ENCODE data around the gene CD3G. TPM values are rescaled to one million over a fixed set of nuclear protein-coding genes. Genes with fewer than 3 reads are reported as not detected.

The CD3G gene
- polyA plus RNA-seq, 3 donors: 0.84 to 1.9 TPM; not detected in 1

DNA sequence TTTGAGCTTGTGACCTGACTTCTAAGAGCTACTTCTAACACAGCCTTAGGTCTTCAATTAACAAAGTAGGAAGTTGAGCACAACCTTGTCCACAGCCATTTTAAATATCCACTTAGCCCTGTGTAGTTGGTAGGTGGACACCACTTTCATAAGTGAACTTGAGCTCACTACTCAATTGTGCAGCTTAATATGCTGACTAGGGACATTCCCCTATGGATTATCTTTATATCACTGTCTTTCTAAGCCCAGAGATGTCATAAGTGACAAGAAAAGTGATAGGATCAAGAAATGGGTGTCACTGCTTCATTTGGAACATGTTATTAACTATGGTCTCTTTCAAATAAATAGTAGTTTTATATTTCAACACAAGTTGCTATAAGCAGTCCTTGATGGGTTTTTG, 53.3 kb downstream of the CD3G start:
- no peaks in the 10 kb centered on the region for H3K9me3 Mint-ChIP-seq
- no peaks in the 10 kb centered on the region for H3K27me3 ChIP-seq (ENCODE audit: control insufficient read depth in 2 of 2, insufficient read depth in 2 of 2, low read length in 2 of 2)
- TF ChIP-seq, protein P1, sequence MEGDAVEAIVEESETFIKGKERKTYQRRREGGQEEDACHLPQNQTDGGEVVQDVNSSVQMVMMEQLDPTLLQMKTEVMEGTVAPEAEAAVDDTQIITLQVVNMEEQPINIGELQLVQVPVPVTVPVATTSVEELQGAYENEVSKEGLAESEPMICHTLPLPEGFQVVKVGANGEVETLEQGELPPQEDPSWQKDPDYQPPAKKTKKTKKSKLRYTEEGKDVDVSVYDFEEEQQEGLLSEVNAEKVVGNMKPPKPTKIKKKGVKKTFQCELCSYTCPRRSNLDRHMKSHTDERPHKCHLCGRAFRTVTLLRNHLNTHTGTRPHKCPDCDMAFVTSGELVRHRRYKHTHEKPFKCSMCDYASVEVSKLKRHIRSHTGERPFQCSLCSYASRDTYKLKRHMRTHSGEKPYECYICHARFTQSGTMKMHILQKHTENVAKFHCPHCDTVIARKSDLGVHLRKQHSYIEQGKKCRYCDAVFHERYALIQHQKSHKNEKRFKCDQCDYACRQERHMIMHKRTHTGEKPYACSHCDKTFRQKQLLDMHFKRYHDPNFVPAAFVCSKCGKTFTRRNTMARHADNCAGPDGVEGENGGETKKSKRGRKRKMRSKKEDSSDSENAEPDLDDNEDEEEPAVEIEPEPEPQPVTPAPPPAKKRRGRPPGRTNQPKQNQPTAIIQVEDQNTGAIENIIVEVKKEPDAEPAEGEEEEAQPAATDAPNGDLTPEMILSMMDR (IDR thresholded peaks at IDR 0.05): no peak
- H3K4me1 Mint-ChIP-seq: peaks cover 14% of the 10 kb centered on the region
- H3K27ac Mint-ChIP-seq: no peak overlapping the region
- peaks cover 10 to 12% of the 10 kb centered on the region in 2 donors for H3K4me1 ChIP-seq (ENCODE audit: control insufficient read depth in 1 of 2, insufficient read depth in 2 of 2, low read length in 2 of 2)
- H3K4me3 Mint-ChIP-seq: no peak overlapping the region
- peaks cover 53 to 74% of the 10 kb centered on the region in 2 donors for H3K36me3 ChIP-seq (replicated peaks in 1 of 2; ENCODE audit: control insufficient read depth in 1 of 2, insufficient read depth in 2 of 2, low read length in 2 of 2)
- no peak overlapping the region for H3K9ac ChIP-seq (ENCODE audit: insufficient read depth, low read length, poor library complexity, severe bottlenecking)
- H3K27me3 Mint-ChIP-seq (ENCODE audit: low read depth in 3 of 3): no peaks in the 10 kb centered on the region
- DNase-seq: no peak
- H4K20me1 ChIP-seq (ENCODE audit: insufficient read depth, low read length): peaks cover 10% of the 10 kb centered on the region
- H3K9me3 ChIP-seq (replicated peaks in 1 of 2; ENCODE audit: control insufficient read depth in 1 of 2, insufficient read depth in 1 of 2, low read length in 2 of 2): no peaks in the 10 kb centered on the region
- no peak overlapping the region for H2AFZ ChIP-seq (ENCODE audit: insufficient read depth, low read depth, low read length, poor library complexity, severe bottlenecking)
- peaks cover 46 to 52% of the 10 kb centered on the region in 2 donors for H3K36me3 Mint-ChIP-seq
- H3K27ac ChIP-seq (ENCODE audit: low read depth in 1 of 2, low read length in 2 of 2): no peak overlapping the region
- H3K79me2 ChIP-seq (ENCODE audit: insufficient read depth, low read length): peaks cover 12% of the 10 kb centered on the region
- H3K4me3 ChIP-seq (replicated peaks in 1 of 3; ENCODE audit: low read depth in 2 of 3, low read length in 3 of 3): no peak overlapping the region
- intact Hi-C loops (cut with micrococcal nuclease): loop anchor here in 1 of 2 donors (5.0 kb wide), 1 partner anchor 90 kb away; no protein-coding TSS in a partner anchor
- no peak overlapping the region for H3K4me2 ChIP-seq (replicated peaks; ENCODE audit: extremely low read depth, low read length, poor library complexity, severe bottlenecking)

DNA sequence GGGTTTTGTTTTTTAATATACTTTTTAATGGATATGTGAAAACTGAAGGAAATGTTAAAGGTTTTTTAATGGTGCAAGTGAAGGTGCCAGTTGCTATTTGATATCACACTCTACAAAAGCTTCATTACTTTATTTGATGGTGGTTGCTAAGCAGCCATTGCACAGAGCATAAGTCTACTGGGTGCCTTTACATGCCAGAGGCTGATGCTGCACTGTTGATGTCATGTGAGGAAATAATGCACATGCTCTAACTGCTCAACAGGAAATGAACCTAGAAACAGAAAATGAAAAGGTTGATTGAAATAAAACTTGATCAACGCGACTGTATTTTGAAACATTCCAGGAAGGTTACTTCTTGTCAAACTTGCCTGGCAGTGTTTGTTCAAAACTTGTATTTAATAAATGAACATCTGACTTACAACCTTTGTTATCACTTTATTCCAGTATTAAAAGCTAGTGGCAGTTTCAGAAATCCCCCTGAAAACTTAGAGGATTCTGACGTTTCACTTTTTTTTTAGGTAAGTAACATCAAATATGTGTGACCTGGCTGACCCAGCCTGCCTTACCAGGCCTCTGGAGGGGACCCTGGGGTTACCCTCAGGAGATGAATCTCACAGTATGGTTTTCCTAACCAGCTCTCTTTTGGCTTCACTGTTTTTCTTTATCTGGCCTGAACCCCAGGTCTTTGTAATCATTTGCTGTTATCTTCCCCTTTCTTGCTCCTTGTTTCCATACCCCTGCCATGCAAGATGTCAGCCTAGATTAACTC, 54.8 kb downstream of the CD3G start:
- Mint-ChIP-seq H3K27me3 (ENCODE audit: low read depth in 3 of 3) (no peaks in the 10 kb centered on the region), H3K36me3 (peaks cover 33 to 37% of the 10 kb centered on the region in 2 donors), H3K9me3 (no peaks in the 10 kb centered on the region), H3K4me1 (peaks cover 27% of the 10 kb centered on the region), H3K4me3 (no peak overlapping the region), H3K27ac (peak overlapping the region in 2 of 7 donors; percentile 43 to 73)
- TF ChIP-seq, protein P1 (IDR thresholded peaks at IDR 0.05): no peak
- Histone ChIP-seq H2AFZ (ENCODE audit: insufficient read depth, low read depth, low read length, poor library complexity, severe bottlenecking) (no peak overlapping the region), H4K20me1 (ENCODE audit: insufficient read depth, low read length) (peaks cover 25% of the 10 kb centered on the region), H3K9ac (ENCODE audit: insufficient read depth, low read length, poor library complexity, severe bottlenecking) (no peak overlapping the region), H3K4me2 (replicated peaks; ENCODE audit: extremely low read depth, low read length, poor library complexity, severe bottlenecking) (no peak overlapping the region), H3K27ac (ENCODE audit: low read depth in 1 of 2, low read length in 2 of 2) (no peak overlapping the region), H3K27me3 (ENCODE audit: control insufficient read depth in 2 of 2, insufficient read depth in 2 of 2, low read length in 2 of 2) (no peaks in the 10 kb centered on the region), H3K4me1 (ENCODE audit: control insufficient read depth in 1 of 2, insufficient read depth in 2 of 2, low read length in 2 of 2) (peaks cover 22 to 25% of the 10 kb centered on the region in 2 donors), H3K4me3 (replicated peaks in 1 of 3; ENCODE audit: low read depth in 2 of 3, low read length in 3 of 3) (no peak overlapping the region), H3K9me3 (replicated peaks in 1 of 2; ENCODE audit: control insufficient read depth in 1 of 2, insufficient read depth in 1 of 2, low read length in 2 of 2) (no peaks in the 10 kb centered on the region), H3K79me2 (ENCODE audit: insufficient read depth, low read length) (peaks cover 27% of the 10 kb centered on the region), H3K36me3 (replicated peaks in 1 of 2; ENCODE audit: control insufficient read depth in 1 of 2, insufficient read depth in 2 of 2, low read length in 2 of 2) (peaks cover 38 to 59% of the 10 kb centered on the region in 2 donors)
- intact Hi-C loops (cut with micrococcal nuclease): loop anchor here in 1 of 2 donors (5.0 kb wide), 1 partner anchor 88 kb away; no protein-coding TSS in a partner anchor
- DNase-seq: peak in 1 of 3 donors; percentile 6
- 75% methylated on average over 1 of the region's 3 CpGs for WGBS (ENCODE audit: insufficient coverage)

Data from CD14-positive monocyte (primary cell).